ENCODE measurements around the gene NBDY.

Gene NBDY

DNA sequence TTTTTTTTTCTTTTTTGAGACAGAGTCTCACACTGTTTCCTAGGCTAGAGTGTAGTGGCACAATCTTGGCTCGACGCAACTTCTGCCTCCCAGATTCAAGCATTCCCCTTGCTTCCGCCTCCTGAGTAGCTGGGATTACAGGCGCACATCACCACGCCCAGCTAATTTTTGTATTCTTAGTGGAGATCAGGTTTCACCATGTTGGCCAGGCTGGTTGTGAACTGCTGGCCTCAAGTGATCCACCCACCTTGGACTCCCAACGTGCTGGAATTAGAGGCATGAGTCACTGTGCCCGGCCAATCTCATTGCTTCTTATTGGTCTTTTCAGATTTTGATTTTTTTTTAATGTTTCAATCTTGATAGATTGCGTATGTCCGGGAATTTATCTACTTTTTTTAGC, 124.4 kb downstream of the NBDY start:
- TF ChIP-seq ZFP30 (CRISPR knock-in tag; IDR thresholded peaks at IDR 0.05) (no peak), ZNF70 (CRISPR knock-in tag; IDR thresholded peaks at IDR 0.05) (no peak), ZFP3 (CRISPR knock-in tag; IDR thresholded peaks at IDR 0.05) (no peak), SNAI2 (CRISPR knock-in tag; IDR thresholded peaks at IDR 0.05) (no peak), CSDC2 (CRISPR knock-in tag; IDR thresholded peaks at IDR 0.05) (no peak), BACH2 (CRISPR knock-in tag; IDR thresholded peaks at IDR 0.05; ENCODE audit: borderline replicate concordance) (no peak), ESRRG (CRISPR knock-in tag; IDR thresholded peaks at IDR 0.05) (no peak), OSR1 (CRISPR knock-in tag; IDR thresholded peaks at IDR 0.05) (no peak)
- TF ChIP-seq, protein P1, sequence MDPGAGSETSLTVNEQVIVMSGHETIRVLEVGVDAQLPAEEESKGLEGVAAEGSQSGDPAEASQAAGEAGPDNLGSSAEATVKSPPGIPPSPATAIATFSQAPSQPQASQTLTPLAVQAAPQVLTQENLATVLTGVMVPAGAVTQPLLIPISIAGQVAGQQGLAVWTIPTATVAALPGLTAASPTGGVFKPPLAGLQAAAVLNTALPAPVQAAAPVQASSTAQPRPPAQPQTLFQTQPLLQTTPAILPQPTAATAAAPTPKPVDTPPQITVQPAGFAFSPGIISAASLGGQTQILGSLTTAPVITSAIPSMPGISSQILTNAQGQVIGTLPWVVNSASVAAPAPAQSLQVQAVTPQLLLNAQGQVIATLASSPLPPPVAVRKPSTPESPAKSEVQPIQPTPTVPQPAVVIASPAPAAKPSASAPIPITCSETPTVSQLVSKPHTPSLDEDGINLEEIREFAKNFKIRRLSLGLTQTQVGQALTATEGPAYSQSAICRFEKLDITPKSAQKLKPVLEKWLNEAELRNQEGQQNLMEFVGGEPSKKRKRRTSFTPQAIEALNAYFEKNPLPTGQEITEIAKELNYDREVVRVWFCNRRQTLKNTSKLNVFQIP (CRISPR knock-in tag; IDR thresholded peaks at IDR 0.05; ENCODE audit: borderline replicate concordance, low read depth): no peak
- TF ChIP-seq, protein P2, sequence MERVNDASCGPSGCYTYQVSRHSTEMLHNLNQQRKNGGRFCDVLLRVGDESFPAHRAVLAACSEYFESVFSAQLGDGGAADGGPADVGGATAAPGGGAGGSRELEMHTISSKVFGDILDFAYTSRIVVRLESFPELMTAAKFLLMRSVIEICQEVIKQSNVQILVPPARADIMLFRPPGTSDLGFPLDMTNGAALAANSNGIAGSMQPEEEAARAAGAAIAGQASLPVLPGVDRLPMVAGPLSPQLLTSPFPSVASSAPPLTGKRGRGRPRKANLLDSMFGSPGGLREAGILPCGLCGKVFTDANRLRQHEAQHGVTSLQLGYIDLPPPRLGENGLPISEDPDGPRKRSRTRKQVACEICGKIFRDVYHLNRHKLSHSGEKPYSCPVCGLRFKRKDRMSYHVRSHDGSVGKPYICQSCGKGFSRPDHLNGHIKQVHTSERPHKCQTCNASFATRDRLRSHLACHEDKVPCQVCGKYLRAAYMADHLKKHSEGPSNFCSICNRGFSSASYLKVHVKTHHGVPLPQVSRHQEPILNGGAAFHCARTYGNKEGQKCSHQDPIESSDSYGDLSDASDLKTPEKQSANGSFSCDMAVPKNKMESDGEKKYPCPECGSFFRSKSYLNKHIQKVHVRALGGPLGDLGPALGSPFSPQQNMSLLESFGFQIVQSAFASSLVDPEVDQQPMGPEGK (CRISPR knock-in tag; IDR thresholded peaks at IDR 0.05; ENCODE audit: borderline replicate concordance): no peak
- ATAC-seq: no peak

- TF ChIP-seq ZC3H10 (CRISPR knock-in tag; IDR thresholded peaks at IDR 0.05) (no peak), CREB5 (CRISPR knock-in tag; IDR thresholded peaks at IDR 0.05; ENCODE audit: low read depth) (no peak), CSDC2 (CRISPR knock-in tag; IDR thresholded peaks at IDR 0.05) (no peak), TOX (CRISPR knock-in tag; IDR thresholded peaks at IDR 0.05; ENCODE audit: borderline replicate concordance) (no peak)
- TF ChIP-seq, protein P2 (CRISPR knock-in tag; IDR thresholded peaks at IDR 0.05; ENCODE audit: borderline replicate concordance): no peak
- TF ChIP-seq, protein P3, sequence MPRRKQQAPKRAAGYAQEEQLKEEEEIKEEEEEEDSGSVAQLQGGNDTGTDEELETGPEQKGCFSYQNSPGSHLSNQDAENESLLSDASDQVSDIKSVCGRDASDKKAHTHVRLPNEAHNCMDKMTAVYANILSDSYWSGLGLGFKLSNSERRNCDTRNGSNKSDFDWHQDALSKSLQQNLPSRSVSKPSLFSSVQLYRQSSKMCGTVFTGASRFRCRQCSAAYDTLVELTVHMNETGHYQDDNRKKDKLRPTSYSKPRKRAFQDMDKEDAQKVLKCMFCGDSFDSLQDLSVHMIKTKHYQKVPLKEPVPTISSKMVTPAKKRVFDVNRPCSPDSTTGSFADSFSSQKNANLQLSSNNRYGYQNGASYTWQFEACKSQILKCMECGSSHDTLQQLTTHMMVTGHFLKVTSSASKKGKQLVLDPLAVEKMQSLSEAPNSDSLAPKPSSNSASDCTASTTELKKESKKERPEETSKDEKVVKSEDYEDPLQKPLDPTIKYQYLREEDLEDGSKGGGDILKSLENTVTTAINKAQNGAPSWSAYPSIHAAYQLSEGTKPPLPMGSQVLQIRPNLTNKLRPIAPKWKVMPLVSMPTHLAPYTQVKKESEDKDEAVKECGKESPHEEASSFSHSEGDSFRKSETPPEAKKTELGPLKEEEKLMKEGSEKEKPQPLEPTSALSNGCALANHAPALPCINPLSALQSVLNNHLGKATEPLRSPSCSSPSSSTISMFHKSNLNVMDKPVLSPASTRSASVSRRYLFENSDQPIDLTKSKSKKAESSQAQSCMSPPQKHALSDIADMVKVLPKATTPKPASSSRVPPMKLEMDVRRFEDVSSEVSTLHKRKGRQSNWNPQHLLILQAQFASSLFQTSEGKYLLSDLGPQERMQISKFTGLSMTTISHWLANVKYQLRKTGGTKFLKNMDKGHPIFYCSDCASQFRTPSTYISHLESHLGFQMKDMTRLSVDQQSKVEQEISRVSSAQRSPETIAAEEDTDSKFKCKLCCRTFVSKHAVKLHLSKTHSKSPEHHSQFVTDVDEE (CRISPR knock-in tag; IDR thresholded peaks at IDR 0.05): no peak
- TF ChIP-seq, protein P1 (CRISPR knock-in tag; IDR thresholded peaks at IDR 0.05; ENCODE audit: borderline replicate concordance, low read depth): no peak
- ATAC-seq: no peak
These were observed 128.0 kb downstream of the NBDY start for GRCh38 chrX:56857042-56857441.

GRCh38 chrX:56860888-56861287, 131.8 kb downstream of the NBDY start:
- no peak for TF ChIP-seq ARNTL (CRISPR knock-in tag; IDR thresholded peaks at IDR 0.05; ENCODE audit: borderline replicate concordance, low read depth)
- no peak for TF ChIP-seq ZFP30 (CRISPR knock-in tag; IDR thresholded peaks at IDR 0.05)
- TF ChIP-seq ZNF565 (CRISPR knock-in tag; conservative IDR thresholded peaks at IDR 0.05; ENCODE audit: low read depth): no peak
- TF ChIP-seq CREB5 (CRISPR knock-in tag; IDR thresholded peaks at IDR 0.05; ENCODE audit: low read depth): no peak
- TF ChIP-seq SNAI2 (CRISPR knock-in tag; IDR thresholded peaks at IDR 0.05): no peak
- TF ChIP-seq, protein P2 (CRISPR knock-in tag; IDR thresholded peaks at IDR 0.05; ENCODE audit: borderline replicate concordance): no peak
- no peak for ATAC-seq
